ENCODE measurements around the gene ACTBL2.

- TF ChIP-seq SP1 (IDR thresholded peaks at IDR 0.05) (no peak), REST (IDR thresholded peaks at IDR 0.05) (no peak), YY1 (IDR thresholded peaks at IDR 0.05) (no peak), GABPA (IDR thresholded peaks at IDR 0.05 in 1 of 2, conservative IDR thresholded peaks at IDR 0.05 in 1 of 2) (no peak)
These were observed 11.8 kb upstream of the ACTBL2 start for GRCh38 chr5:57494104-57495098.

All from liver (tissue), 2 donors.